ENCODE results near the gene HDAC8. TPM values are rescaled to one million over a fixed set of nuclear protein-coding genes. Genes with fewer than 3 reads are reported as not detected.

Gene HDAC8
- total and polyA plus RNA-seq, 9 of the 15 experiments (the other 6 are each of a cell fraction or from before 2014, with no cell fraction given) = 18.9 to 53.8 (median 28.7) TPM

GRCh38 chrX:72365126-72365525 is 207.5 kb downstream of the HDAC8 start:
- H3K9me1 ChIP-seq (ENCODE audit: control insufficient read depth, insufficient read depth, low read length) = no peaks in the 10 kb centered on the region
- intact Hi-C loops (cut with micrococcal nuclease) (loop anchor here (10.0 kb wide), 1 partner anchor 160 kb away; no protein-coding TSS in a partner anchor), in situ Hi-C loops (cut with MboI) (no loop called here)
- H3K4me3 ChIP-seq = no peak overlapping the region
- no peaks in the 10 kb centered on the region for H3K36me3 ChIP-seq (ENCODE audit: control insufficient read depth, insufficient read depth, low read length)
- no peak overlapping the region for H3K9ac ChIP-seq (ENCODE audit: insufficient read depth in 1 of 2, low read depth in 2 of 2, low read length in 2 of 2)
- ATAC-seq (no peak), DNase-seq (ENCODE audit: extremely low read depth in 1 of 4, low spot score in 3 of 4) (no peak), FAIRE-seq (no peak)
- no peak overlapping the region for H3K27ac ChIP-seq (ENCODE audit: extremely low read depth, low read depth, low read length)
- no TSS peak for BruUV-seq (replicated peaks)
- no peak overlapping the region for H2AFZ ChIP-seq (ENCODE audit: low read depth, low read length)
- peaks cover 7 to 23% of the 10 kb centered on the region in 2 experiments; a peak in 3 of 5 replicates for H3K4me1 ChIP-seq (replicated peaks in 1 of 2; ENCODE audit: control insufficient read depth in 2 of 2, insufficient read depth in 2 of 2, low read length in 2 of 2)
- no peak overlapping the region for H3K4me2 ChIP-seq (ENCODE audit: insufficient read depth, low read length)
- CTCF ChIA-PET (ENCODE audit: low intra/inter-chr PET ratio) = no interaction called here
- H3K27me3 ChIP-seq (ENCODE audit: control insufficient read depth in 2 of 2, insufficient read depth in 2 of 2, low read length in 2 of 2) = no peaks in the 10 kb centered on the region
- WGBS (ENCODE audit: insufficient coverage, low coverage, missing lambda C conversion rate) = 19% methylated on average over 2 of the region's 2 CpGs
- POLR2A ChIA-PET = no interaction called here
- no peaks in the 10 kb centered on the region for H3K79me2 ChIP-seq (ENCODE audit: control insufficient read depth, insufficient read depth, low read length)
- H3K9me3 ChIP-seq (replicated peaks; ENCODE audit: control insufficient read depth, insufficient read depth, low read depth, low read length) = no peaks in the 10 kb centered on the region
- no peaks in the 10 kb centered on the region for H4K20me1 ChIP-seq (replicated peaks; ENCODE audit: control insufficient read depth, insufficient read depth, low read length)
- no peak for TF ChIP-seq JUNB (CRISPR knock-in tag; conservative IDR thresholded peaks at IDR 0.05)
- no peak for TF ChIP-seq SIX5 (IDR thresholded peaks at IDR 0.05; ENCODE audit: borderline replicate concordance in 1 of 2, insufficient read depth in 1 of 2, low read depth in 1 of 2, low read length in 2 of 2)
- TF ChIP-seq NFRKB (IDR thresholded peaks at IDR 0.05; ENCODE audit: low read depth) = no peak
- TF ChIP-seq ZNF3 (CRISPR knock-in tag; IDR thresholded peaks at IDR 0.05) = no peak
- no peak for TF ChIP-seq ZNF76 (CRISPR knock-in tag; IDR thresholded peaks at IDR 0.05; ENCODE audit: borderline replicate concordance)
- no peak for TF ChIP-seq ZBTB43 (CRISPR knock-in tag; IDR thresholded peaks at IDR 0.05)
- no peak for TF ChIP-seq CEBPB (tag; IDR thresholded peaks at IDR 0.05)
- TF ChIP-seq E2F8 (IDR thresholded peaks at IDR 0.05; ENCODE audit: low read depth, partially characterized antibody) = no peak
- TF ChIP-seq MTA1 (IDR thresholded peaks at IDR 0.05; ENCODE audit: borderline replicate concordance) = no peak
- TF ChIP-seq DPF2 (IDR thresholded peaks at IDR 0.05) = 0 out of 2 replicates have a peak, but pooled peaks have one; percentile 37
- no peak for TF ChIP-seq TBL1XR1 (IDR thresholded peaks at IDR 0.05; ENCODE audit: low read length in 2 of 2)
- TF ChIP-seq CLOCK (CRISPR knock-in tag; IDR thresholded peaks at IDR 0.05; ENCODE audit: borderline replicate concordance) = no peak
- TF ChIP-seq EP300 (IDR thresholded peaks at IDR 0.05; ENCODE audit: low read length) = 0 out of 2 replicates have a peak, but pooled peaks have one; percentile 28
- TF ChIP-seq SREBF2 (CRISPR knock-in tag; IDR thresholded peaks at IDR 0.05) = no peak
- no peak for TF ChIP-seq ZNF165 (CRISPR knock-in tag; IDR thresholded peaks at IDR 0.05; ENCODE audit: borderline replicate concordance)
- no peak for TF ChIP-seq FOXJ3 (CRISPR knock-in tag; IDR thresholded peaks at IDR 0.05)
- no peak for TF ChIP-seq ZNF133 (CRISPR knock-in tag; IDR thresholded peaks at IDR 0.05)
- TF ChIP-seq KLF16 (IDR thresholded peaks at IDR 0.05) = no peak
- no peak for TF ChIP-seq ZNF24 (IDR thresholded peaks at IDR 0.05)
